HG02852 (cell line): ENCODE measurements around the gene MAMLD1.
"Not testable (repeated sequence)": the region's sequence is repeated elsewhere in the genome, so short reads cannot be mapped to it uniquely, and the experiment has no call there.

Experiments
- ATAC-seq: cut with Tn5 transposase; IDR thresholded peaks from one replicate; pipeline ENCODE4 v1.9.1; 2021; ENCODE audit warnings: mild to moderate bottlenecking, moderate library complexity; ENCODE audit not compliant: unreplicated experiment

The MAMLD1 gene, protein sequence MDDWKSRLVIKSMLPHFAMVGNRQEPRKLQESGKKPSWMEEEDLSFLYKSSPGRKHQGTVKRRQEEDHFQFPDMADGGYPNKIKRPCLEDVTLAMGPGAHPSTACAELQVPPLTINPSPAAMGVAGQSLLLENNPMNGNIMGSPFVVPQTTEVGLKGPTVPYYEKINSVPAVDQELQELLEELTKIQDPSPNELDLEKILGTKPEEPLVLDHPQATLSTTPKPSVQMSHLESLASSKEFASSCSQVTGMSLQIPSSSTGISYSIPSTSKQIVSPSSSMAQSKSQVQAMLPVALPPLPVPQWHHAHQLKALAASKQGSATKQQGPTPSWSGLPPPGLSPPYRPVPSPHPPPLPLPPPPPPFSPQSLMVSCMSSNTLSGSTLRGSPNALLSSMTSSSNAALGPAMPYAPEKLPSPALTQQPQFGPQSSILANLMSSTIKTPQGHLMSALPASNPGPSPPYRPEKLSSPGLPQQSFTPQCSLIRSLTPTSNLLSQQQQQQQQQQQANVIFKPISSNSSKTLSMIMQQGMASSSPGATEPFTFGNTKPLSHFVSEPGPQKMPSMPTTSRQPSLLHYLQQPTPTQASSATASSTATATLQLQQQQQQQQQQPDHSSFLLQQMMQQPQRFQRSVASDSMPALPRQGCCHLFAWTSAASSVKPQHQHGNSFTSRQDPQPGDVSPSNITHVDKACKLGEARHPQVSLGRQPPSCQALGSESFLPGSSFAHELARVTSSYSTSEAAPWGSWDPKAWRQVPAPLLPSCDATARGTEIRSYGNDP

DNA sequence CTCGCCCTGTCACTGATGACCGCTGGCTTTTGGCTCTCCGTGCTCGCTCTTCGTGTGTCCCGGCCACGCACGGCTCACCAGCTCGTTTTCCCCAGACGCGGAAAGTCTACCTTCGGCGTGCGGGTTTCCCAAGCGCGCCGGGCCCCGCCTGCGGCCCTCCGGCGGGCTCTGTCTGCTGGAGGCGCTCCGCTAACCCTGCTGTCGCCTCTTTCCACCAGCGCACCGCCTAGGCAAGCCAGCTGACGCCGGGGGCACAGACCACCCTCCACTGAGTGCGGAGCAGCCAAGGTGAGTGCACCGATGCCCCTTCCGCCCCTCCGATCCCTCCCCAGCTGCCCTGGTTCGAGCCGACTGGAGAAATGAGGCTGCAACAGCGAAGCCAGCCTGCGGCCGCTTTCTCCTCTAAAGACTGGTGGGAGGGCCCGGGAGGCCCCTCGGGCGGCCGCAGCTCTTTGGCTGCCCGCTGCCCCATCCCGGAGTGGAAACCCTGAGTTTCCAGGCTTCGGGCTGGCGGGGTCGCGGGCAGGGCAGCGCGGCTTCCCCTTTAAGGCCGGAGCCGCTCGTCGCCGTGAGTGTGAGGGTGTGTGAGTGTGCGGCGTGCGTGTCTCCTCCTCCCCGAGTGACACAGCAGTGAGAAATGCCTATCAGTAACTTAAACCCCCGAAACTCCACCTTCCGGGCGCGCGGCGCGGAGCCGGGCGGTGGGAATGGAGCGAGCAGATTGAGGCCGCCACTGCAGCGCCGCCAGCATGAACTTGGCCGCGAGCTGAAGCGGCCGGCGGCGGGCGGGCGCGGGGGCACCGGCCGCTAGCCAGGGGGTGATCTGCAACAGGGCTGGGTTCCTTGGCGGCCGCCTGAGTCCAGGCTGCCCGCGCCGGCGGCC, at the start of gene MAMLD1:
TSS of gene MAMLD1 (plus strand) at position 719 of the 883 bp plus-strand sequence. CDS start 82,200 bp downstream, outside the sequence.
- ATAC-seq, result no peak

DNA sequence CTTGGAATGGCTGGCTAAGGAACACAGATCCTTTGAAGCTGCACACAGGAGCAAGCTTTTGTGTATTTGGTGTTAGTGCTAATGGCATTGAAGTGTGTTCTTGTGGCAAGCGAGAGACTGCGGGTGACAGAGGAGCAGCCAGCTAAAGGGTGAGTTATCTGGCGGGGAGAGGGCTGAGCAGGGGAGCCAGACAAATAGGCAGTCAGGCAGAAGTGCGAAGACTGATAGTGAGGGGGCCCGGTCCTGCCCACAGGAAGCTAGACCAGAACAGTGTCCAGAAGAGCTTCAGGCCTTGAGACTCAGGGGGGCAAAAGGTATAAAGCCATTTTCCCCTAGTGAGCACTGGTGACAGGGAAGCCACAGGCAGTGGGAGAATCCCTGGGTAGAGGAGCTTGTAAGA, 49.6 kb upstream of the MAMLD1 start:
- ATAC-seq, result no peak

DNA sequence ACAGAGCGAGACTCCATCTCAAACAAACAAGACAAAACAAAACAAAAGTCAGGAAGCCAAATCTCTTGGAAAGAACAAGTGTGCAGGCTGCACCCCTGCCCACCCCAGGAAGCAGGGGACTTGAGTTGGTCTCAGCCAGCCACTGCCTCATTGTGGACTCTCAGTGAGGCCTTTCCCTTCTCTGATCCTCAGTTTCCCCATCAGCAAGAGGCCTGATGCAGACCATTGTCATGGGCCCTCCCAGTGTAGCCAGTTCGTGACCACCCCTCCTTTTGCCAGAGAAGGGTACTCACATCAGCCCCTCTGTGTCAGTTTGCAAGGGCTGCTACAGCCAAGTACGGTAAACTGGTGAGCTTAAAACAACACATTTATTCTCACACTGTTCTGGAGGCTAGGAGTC, 48.9 kb upstream of the MAMLD1 start:
- ATAC-seq, result no peak

DNA sequence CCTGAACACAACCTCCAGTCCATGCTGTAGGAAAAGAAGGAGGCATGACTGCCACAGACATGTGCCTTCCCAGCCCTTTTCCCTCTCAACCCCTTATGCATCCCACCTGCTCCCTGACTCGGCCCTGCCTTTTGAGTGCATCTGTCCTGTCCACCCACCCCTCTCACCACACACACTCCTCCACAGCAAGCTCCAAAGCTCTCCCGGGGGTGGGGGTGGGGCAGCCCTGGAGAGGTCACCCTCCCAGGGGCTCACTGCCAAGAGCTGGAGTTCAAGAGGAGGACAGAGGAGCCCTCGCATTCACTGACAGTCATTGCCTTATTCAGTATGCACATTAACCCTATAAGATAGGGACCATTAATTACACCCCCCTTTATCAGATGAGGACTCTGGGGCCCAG, 46.6 kb upstream of the MAMLD1 start:
- ATAC-seq, result no peak

DNA sequence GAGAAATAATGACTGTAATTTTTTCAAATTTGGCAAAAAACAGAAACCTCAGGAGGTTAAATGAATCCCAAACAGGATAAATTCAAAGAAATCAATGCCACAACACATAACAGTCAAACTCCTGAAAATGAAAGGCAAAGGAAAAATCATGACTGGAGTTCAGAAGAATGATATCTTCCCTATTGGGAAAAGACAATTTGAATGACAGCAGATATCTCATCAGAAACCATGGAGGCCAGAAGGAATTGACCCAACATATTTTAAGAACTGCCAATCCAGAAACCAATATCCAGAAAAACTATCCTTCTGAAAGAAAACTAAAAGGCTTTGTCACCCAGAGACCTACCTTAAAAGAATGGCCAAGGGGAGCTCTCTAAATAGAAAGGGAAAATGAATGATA, 40.1 kb upstream of the MAMLD1 start:
- ATAC-seq, result no peak

DNA sequence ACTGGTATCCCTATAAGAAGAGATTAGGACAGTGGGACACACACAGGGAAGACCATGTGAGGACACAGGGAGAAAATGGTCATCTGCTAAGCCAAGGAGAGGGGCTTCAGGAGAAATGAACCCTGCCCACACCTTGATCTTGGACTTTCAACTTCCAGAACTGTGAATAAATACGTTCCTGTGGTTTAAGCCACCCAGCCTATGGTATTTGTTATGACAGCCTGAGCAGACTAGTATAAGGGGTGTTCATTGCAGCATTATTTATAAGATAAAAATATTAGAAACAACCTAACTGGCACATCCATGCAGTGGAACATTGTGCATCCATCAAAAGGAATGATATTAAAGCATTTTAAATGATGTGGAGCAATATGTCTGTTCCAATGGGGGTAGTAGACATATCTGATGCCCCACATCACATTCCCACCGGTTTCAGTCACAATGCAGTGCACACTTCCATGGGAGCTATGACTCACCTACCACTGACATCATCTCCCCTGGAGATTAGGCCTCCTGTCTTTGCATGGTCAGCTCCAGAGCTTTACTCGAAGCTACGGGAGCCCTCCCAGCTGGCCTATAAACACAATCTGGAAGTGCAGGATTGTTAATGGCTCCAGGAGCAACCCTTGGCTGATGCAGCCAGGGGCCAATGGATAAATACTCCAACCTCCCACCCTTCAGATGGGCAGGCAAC, 38.9 kb upstream of the MAMLD1 start:
- ATAC-seq, result no peak

DNA sequence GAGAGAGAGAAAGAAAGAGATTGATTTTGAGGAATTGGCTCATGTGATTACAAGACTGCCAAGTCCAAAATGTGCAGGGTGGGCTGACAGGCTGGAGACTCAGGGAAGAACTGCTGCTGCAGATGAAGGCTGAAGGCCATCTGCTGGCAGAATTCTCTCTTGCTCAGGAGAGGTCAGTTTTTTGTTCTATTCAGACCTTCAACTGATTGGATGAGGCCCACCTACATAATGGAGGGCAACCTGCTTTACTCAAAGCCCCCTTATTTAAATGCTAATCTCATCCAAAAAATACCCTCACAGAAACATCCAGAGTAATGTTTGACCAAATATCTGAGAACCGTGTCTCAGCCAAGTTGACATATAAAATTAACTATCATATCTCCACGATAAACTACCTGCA, 38.2 kb upstream of the MAMLD1 start:
- ATAC-seq, result no peak

DNA sequence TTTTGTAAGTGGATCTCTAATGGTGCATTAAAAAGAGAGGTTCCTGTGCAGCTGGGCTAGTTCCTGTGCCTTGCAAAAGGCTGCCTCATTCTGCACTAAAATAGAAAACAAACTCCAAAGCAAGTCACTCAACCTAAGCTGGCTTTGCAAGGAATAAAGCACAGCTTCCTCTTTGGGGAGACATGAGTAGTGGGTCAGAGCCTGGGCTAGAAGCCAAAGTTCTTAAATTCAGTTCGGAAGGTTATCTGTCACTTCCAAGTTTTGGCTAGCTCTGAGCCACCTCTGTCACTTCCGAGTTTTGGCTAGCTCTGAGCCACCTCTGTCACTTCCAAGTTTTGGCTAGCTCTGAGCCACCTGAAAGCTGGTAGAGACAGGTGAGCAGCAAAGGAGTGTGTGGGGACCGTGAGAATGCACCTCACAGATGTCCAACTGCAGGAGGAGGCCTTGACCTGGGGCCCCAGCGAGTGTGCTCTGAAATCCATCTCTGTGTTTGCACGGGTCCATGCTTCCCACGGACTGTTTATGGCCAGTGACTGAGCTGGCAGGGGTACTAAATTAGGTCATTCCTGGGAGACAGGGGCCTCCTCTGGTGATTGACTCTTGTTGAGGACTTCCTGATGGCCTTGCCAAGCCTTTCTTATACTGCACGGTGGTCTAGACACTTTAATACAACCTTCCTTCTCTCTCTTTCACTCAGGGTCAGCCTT, 36.4 kb upstream of the MAMLD1 start:
- ATAC-seq, result no peak

DNA sequence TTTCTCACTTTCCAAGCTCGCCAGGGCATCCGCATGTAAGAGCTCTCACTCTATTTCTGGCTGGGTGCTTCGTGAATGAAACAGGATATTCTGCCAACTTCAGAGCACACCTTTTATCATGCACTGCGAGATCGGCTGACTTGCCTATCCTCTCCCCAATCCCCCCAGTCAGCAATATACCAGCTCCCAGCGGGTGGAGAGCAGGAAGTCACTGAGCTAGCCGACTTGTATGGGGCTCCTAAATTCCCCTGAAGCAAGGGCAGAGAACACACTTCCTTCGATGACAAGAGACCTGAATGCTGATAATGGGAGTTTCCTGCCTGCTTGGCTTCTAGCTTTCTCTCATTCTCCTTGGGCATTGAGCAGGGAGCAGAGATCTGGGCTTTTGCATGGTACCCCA, 33.8 kb upstream of the MAMLD1 start:
- no peak for ATAC-seq

DNA sequence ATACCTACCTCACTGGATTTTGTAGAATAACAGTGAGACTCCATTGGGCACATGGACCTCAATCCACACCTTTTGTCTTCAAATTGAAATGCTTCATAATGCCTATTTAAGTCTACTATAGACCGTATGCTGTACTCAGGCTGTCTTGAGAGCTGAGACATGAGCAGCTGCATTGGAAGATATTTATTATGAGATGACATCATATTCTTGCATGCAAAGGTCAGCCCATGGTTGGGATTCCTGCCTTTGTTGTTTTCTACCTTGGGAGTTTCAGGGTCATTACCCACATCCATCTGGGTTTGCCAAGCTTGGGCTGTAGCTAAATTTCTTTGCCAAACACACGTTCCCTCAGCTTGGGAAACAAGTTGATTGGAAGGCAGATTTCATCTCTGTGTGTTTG, 33.2 kb upstream of the MAMLD1 start:
- ATAC-seq, result no peak

DNA sequence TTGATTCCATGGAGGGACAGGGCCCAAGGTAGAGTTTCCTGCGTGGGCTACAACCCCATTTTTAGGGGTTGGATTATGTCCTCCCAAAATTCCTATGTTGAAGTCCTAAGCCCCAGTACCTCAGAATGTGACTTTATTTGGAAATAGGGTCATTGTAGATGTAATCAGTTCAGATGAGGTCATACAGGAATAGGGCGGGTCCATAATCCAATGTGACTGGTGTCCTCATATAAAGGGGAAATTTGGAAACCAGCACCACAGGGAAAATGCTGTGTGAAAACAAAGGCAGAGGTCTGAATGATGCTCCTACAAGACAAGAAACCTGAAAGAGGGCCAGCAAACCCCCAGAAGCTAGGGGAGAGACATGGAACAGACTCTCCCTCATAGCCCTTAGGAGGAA, 31.1 kb upstream of the MAMLD1 start:
- ATAC-seq, result no peak

DNA sequence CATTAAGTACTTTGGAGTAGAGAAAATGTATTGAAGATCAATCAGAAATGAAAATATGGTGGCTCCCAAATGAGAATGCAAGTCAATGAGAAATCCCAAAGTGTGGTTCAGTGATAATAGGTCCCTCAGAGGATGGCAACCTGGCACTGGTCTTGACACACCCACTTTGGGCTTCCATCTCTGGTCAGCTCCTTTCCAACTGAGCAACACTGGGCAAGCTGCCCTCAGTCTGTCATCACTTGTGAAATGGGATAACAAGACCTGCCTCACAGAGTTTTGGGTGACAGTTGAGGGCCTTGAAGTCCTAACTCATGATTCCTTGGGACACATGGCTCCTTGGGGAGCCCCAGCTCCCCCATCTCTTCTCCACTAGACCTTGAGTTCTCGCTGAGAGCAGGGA, 29.0 kb upstream of the MAMLD1 start:
- ATAC-seq, result no peak

DNA sequence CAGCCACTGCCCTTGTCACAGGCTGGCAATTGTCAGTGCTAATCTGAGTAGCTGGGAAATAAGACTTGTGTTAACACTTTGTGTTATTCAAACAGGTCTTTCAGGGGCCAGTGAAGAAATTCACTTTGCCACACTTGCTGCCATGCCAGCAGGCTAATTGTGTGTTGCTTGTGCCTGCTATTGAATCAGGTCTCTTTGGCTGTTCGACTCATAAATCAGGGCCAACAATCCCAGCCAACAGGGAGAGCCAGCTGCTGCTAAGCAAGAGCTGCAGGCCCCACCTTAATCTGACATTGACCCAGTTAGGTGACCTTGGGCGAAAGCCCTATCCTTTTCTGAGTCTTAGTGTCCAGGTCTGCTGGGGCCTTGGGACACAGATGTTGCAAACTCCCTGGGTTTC, 28.1 kb upstream of the MAMLD1 start:
- no peak for ATAC-seq

DNA sequence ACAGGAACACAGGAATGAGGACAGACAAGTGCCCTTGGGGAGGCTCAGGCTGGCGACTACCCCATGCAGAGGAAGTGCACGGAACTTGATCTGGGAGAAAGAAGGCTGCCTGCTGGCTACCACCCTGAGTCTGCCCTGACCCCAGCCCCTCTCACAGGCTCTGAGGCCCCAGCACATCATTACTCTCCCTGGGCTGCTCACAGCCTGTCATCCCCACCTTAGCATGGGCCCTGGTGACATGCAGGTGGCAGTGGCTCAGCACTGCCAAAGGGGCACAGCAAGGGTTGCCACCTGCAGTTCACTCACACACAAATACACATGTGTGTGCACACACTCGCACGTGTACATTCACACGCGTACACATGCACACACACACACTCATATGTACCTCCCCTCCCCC, 26.1 kb upstream of the MAMLD1 start:
- no peak for ATAC-seq

DNA sequence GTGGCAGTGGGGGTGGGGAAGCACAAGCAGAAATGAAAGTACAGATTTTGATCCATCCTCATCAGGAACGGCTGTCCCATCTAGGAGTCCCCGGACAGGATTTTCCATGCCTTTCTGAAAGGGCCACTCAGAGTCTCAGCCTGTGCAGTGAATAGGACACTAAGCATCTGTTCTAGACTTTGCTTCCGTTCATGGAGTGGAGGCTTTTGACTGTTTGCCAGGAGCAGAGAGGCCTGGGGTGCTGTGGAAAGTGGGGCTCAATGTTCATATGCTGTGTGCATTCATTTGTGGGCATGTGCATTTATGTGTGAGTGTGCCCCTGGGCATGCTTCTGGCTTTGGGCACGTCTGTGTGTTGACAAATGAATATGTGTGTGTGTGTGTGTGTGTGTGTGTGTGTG, 25.6 kb upstream of the MAMLD1 start:
- ATAC-seq, result no peak

DNA sequence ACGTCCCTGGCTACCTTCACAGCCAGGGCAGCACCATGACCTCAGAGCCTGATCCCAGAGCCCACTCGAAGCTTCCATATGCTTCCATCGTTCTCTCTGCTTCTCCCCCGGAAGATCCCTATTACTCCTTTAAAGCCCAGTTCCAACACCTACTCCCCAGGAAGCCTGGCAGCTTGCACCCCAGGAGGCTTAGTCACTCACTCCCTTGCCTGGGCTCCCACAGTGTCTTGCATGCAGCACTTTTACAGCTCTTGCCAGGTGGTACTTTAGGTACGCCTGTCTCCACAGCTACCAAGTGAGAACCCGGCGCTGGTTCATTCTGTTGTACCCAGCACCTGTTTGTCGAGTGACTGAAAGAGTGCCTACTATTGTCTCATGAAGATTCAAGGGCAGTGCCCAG, 24.5 kb upstream of the MAMLD1 start:
- no peak for ATAC-seq

DNA sequence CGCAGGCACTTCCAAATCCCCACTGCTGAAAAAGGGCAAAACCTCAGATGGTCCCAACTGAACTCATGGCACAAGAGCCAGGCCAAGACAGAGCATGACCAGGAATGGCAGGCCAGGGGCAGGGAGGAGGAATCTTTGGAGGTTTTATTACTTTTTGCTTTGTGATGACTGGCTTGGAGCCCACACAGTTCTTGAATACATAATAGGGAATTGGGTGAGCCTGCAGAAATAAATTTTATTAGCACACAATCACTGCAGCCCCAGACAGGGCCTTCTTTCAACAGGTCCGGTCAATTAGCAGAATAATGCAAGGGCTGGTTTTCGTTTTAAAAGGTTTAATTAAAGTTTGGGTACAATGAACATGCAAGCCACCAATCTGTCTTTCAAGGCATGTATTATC, 23.4 kb upstream of the MAMLD1 start:
- no peak for ATAC-seq

DNA sequence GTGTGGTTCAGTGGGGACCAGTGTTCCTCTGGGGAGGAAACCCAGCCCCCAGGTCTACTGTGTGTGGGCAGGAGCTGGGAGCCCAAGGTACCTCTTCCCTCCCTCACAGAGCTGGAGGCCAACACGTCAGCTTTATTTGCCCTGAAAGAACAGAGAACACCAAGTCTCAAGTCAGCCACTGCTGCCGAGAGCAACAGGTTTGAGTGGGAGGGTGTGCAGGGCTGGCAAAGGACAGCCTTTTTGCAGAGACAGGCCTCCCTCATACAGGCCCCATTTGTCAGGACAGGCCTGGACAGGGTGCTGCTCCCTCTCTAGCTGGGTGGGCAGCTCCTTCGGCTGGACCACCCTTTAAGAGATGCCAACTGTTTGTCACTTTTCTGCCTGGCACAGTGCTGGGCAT, 22.8 kb upstream of the MAMLD1 start:
- not testable (repeated sequence) for ATAC-seq

DNA sequence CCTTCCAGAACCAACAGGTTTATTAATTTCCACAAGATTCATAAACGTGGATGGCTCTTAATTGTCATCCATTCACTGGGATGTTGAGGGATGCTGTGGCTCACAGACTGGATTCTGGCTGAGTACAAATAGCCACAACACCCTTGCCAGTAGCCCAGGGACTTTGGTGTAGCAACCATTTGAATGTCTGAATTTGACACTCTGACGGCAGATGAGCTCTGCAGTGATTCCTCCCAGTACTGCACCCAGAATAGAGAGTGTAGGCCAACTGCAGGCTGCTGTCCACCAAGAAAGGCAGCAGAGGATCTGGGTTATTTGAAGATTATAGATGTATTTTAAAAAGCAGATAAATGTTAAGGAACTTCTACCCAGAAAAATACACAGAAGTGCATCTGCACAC, 15.6 kb upstream of the MAMLD1 start:
- no peak for ATAC-seq

DNA sequence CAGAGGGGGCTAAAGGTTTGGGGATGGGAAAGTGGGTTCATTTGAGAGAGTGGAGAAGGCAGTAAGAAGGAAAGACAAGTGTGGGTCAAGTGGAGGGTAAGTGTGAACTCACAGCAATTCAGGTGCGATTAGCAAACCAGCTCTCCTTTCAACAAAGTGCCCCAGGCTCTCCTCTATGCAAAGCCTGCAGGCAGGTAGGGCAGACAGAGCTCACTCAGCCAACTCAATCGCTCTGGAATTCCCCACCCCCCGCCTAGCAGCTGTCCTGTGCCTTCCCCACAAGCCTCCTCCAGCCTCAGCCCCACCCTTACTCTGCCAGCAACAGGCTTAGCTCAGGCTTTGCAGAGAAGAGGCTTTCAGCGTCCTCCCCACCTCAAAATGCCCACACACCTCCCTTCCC, 14.8 kb upstream of the MAMLD1 start:
- ATAC-seq, result no peak
